ENCODE data around the gene CCDC124.

DNA sequence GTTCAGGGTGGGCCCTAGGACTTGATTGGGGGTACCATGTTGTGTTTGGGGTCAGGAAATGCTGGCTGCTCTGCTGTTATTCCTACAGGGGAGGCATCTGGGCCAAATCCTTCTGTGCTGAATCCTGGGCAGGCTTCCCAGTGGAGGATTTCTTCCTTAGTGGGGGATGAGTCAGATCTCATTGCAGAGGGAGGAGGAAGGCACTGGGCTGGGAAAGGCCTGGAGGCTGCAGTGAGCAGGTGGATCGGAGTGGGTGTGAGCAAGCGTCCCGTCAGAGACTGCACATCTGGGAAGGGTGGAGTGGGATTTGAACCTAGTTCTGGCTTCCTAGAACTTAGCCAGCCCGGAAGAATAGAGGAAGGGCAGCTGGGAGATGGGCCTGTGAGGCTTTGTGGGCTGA lies 11.5 kb downstream of the CCDC124 start:
- no peak for TF ChIP-seq SP1 (IDR thresholded peaks at IDR 0.05)
- no peak for TF ChIP-seq SUZ12 (IDR thresholded peaks at IDR 0.05)
- no peak for TF ChIP-seq ELF4 (IDR thresholded peaks at IDR 0.05)
